ENCODE data around the gene MAML1.
"Not testable (repeated sequence)": the region's sequence is repeated elsewhere in the genome, so short reads cannot be mapped to it uniquely, and the experiment has no call there.

Gene MAML1

GRCh38 chr5:179767496-179768100 lies 35.0 kb downstream of the MAML1 start:
- DNase-seq (ENCODE audit: low read depth in 2 of 3, low spot score in 2 of 3): no peak

- DNase-seq (ENCODE audit: low read depth in 2 of 3, low spot score in 2 of 3): no peak
Measured at GRCh38 chr5:179768326-179769085, 35.9 kb downstream of the MAML1 start.

- DNase-seq (ENCODE audit: low read depth in 2 of 3, low spot score in 2 of 3): no peak
Measured at GRCh38 chr5:179769271-179769670, 36.6 kb downstream of the MAML1 start.

- DNase-seq (ENCODE audit: low read depth in 2 of 3, low spot score in 2 of 3): no peak
Measured at GRCh38 chr5:179769796-179770195, 37.2 kb downstream of the MAML1 start.

GRCh38 chr5:179771311-179771895 lies 38.8 kb downstream of the MAML1 start:
- DNase-seq (ENCODE audit: low read depth in 2 of 3, low spot score in 2 of 3): no peak

GRCh38 chr5:179772351-179772750 lies 39.7 kb downstream of the MAML1 start:
- no peak for DNase-seq (ENCODE audit: low read depth in 2 of 3, low spot score in 2 of 3)

GRCh38 chr5:179773686-179774040 lies 41.0 kb downstream of the MAML1 start:
- DNase-seq (ENCODE audit: low read depth in 2 of 3, low spot score in 2 of 3): no peak

- DNase-seq (ENCODE audit: low read depth in 2 of 3, low spot score in 2 of 3): no peak
Measured at GRCh38 chr5:179774442-179774841, 41.8 kb downstream of the MAML1 start.

- DNase-seq (ENCODE audit: low read depth in 2 of 3, low spot score in 2 of 3): no peak
Measured at GRCh38 chr5:179776411-179776938, 43.9 kb downstream of the MAML1 start.

GRCh38 chr5:179777456-179777855 lies 44.8 kb downstream of the MAML1 start:
- no peak for DNase-seq (ENCODE audit: low read depth in 2 of 3, low spot score in 2 of 3)

GRCh38 chr5:179777909-179778308 lies 45.3 kb downstream of the MAML1 start:
- DNase-seq (ENCODE audit: low read depth in 2 of 3, low spot score in 2 of 3): no peak

GRCh38 chr5:179778591-179778990 lies 46.0 kb downstream of the MAML1 start:
- no peak for DNase-seq (ENCODE audit: low read depth in 2 of 3, low spot score in 2 of 3)

GRCh38 chr5:179779826-179780225 lies 47.2 kb downstream of the MAML1 start:
- DNase-seq (ENCODE audit: low read depth in 2 of 3, low spot score in 2 of 3): no peak

GRCh38 chr5:179780362-179780761 lies 47.7 kb downstream of the MAML1 start:
- DNase-seq (ENCODE audit: low read depth in 2 of 3, low spot score in 2 of 3): no peak

GRCh38 chr5:179781846-179782245 lies 49.2 kb downstream of the MAML1 start:
- DNase-seq (ENCODE audit: low read depth in 2 of 3, low spot score in 2 of 3): no peak

GRCh38 chr5:179783128-179783527 lies 50.5 kb downstream of the MAML1 start:
- no peak for DNase-seq (ENCODE audit: low read depth in 2 of 3, low spot score in 2 of 3)

- DNase-seq (ENCODE audit: low read depth in 2 of 3, low spot score in 2 of 3): no peak
Measured at GRCh38 chr5:179786861-179787260, 54.2 kb downstream of the MAML1 start.

GRCh38 chr5:179788193-179788854 lies 55.7 kb downstream of the MAML1 start:
- no peak for DNase-seq (ENCODE audit: low read depth in 2 of 3, low spot score in 2 of 3)

GRCh38 chr5:179789278-179789677 lies 56.7 kb downstream of the MAML1 start:
- not testable (repeated sequence) for DNase-seq (ENCODE audit: low read depth in 2 of 3, low spot score in 2 of 3)

GRCh38 chr5:179791881-179792611 lies 59.4 kb downstream of the MAML1 start:
- no peak for DNase-seq (ENCODE audit: low read depth in 2 of 3, low spot score in 2 of 3)

Data from activated CD8-positive, alpha-beta memory T cell treated with anti-CD3 and anti-CD28 coated beads for 48 hours (primary cell).